HG03060 (cell line): ENCODE measurements around the gene ZIC4.

Experiments used
- ATAC-seq: cut with Tn5 transposase; IDR thresholded peaks from one replicate; pipeline ENCODE4 v1.9.1; 2021; ENCODE audit warnings: low read depth, moderate number of reproducible peaks; ENCODE audit not compliant: unreplicated experiment

ZIC4 gene

DNA sequence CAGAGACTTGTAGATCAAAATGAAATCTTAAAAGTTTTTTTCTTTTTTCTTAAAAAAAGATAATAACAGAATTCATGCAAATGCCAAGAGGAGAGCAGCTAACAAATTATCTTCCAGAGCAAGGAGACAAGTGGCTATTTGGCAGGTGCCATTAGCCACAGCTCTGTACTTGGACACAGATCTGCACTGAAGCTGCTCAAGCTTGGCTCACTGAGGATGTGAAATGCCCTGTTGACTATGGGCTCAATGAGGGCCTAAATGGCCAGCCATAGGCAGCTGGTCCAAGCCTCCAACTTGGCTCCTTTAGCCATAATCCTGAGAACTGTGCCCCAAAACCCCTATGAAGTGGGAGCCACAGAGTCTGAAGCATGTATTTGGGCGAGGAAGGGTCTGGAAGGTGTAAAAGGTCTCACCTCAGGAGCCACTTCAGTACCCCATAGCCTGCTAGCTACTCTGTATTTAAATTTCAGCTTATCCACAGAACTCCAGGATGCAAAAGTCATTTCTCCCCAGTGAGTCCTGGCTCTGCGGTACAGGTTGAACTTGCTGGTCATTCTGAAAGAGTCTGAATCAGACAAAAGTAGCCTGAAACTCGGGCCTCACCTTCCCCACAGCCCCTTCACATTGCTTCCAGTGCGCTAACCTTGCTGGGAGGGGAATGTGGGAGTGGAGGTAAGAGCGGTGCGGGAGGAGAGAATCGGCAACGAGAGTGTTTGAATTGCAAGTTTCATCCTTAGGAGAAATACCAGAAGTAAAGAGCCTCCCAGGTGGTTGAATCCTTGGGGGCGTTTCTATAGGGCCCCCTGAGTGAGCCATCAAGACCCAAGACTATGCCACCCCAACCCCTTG, 48.0 kb downstream of the ZIC4 start:
- ATAC-seq = no peak

DNA sequence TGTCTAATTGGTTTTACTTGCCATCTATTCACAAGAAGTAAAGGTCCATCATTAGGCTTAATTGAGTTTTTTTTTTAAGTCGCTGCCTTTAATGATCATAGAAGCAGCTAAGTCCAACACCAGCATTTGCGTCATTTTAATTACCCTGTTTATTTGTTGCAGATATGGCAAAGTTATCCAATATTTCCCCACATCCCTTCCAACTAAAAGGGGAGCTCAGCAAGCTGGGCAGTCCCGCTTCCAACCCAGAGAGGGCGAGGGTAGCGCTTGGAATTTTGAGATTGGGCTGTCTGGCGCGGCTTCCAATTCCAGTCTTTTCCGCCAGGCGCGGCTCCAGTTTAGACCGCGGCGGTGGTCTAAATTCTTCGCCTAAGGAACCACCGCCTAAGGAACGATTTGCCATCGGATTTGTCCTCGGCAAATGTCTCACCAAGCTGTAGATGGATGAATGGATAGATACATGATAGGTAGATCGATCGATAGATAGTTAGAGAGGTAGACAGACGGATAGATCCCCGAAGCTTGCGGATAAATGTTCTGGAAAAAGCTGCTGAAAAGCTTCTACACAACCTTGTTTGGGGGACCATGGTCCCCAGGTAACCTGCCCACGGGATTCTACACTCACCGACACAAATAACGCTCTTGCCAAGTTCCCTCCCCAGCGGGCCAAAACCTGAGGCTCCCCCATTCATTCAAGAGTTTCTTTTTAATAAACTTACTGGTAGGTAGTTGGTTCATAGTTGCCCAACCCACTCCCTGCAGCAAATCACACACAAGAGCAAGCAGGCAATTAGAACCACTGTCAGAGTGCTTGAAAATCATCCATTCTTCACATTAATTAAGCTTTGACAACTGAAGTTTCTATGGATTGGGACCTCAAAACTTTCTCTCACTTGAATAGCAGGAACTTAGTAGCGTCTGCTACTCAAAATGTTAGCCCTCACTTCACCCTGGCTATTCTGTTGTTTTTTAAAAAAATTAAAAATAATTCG, 49.1 kb downstream of the ZIC4 start:
- no peak for ATAC-seq

DNA sequence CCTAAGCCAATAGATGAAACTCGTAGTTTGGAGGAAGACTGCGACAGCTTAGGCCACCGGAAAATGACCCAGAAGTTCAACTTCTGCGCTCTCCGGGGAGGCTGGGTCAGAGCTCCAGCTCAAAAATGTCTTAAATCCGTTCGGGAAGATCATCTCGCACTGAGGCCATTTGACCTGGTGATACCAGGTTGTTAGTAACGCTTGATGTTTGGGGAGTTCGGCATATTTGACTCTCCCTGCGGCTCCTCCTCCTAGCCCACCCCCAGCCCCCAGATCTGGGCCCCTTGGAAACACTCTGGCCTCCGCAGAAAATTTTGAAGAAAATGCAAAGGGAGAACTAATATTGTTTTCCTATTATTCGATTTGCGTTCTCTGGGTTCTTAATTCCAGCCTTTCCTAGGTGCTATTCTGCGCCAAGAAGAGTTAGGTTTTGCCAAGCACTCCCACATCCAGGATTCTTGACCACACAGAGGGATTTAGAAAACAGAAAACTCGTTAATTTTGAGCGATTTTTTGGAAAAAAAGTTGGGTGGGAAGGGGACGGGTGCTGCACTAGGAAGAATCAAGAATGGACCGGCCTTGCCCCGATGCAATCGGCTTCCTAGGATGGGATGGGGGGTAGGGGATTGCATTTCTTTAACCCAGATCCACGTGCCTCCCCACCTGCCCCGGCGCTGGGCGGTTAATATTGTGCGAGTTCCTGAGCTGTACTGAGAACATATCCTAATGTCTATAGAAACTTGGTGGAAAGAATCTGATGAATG, 50.0 kb downstream of the ZIC4 start:
- ATAC-seq = no peak

DNA sequence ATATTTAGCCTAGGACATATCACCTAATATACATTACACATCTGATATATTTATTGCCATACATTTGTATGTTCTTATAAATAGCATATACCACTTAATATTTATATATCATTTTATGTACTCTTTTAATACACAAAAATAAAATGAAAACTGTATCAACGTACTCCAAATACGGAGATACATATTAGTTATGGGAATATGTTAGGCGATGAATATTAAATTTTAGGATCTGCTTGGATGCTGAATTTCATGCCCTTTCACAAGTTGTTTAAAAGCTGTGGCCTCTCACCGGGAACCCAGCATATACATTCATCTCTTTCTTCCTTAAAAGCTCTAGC, 50.6 kb downstream of the ZIC4 start:
- ATAC-seq = no peak

DNA sequence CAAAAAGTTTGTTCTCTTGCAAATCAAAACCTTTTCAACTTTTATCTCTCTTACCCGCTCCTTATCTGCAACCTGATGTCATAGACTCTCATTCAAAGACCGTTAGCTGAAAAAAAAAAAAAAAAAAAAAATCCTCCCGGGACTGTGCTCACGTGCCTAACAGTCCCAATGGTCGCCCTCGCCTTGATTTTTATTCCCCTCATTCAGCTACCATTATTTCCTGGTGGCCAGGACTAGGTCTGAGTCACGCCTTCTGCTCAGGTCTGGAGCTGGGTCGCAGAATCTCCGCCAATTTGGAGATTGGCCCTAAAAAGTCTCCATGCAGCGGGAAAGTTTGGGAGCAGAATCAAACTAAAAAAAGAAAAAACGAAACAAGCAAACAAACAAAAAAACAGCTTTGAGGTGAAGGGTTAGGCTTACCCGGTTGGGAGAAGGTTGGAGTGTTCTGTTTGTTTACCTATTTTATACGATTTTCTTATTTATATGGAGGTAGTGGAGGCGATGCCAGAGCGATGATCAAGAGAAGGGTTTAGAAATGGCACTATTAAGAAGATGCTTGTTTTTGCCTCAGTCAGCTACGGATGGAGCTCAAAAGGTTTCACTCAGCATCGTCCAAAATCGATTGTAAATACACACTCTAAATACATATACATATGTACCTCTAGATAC, 51.1 kb downstream of the ZIC4 start:
- ATAC-seq = no peak

DNA sequence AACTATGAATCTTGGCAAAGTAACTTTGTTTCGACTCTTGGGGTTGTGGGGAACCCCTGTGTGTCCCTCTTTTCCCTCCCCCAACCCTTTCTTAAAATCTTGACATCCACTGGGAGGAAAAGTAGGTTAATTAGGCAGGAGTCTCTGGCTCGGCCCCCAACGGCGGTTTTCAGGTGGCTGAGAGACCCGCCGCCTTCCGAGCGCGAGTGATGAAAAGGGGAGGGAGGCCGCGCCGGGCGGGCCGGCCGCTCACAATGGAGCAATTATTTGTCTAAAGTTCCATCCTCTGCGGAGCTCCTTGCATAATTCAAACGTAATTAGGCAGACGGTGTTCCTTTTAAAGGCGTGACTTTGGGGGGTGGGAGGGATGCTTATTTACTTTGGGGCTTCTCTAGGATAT, 51.7 kb downstream of the ZIC4 start:
- no peak for ATAC-seq

DNA sequence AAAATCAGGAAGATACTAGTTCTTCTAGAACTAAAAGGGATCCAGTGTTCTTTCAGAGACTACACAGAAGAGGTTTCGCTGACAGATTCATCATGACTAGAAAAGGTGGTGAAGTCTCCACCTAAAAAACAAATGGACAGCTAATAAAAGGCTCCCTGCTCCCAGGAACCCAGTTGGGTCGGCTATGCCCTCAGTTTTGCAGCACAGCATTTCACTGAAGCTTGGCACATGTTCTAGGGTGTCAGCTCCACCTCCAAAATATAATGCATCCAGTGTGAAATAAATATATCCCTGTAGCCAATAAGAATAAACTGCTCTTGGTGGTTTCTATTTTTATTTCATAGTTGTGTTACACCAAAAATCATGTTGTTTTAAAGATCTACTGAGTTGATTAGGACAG, 55.0 kb downstream of the ZIC4 start:
- ATAC-seq = no peak

DNA sequence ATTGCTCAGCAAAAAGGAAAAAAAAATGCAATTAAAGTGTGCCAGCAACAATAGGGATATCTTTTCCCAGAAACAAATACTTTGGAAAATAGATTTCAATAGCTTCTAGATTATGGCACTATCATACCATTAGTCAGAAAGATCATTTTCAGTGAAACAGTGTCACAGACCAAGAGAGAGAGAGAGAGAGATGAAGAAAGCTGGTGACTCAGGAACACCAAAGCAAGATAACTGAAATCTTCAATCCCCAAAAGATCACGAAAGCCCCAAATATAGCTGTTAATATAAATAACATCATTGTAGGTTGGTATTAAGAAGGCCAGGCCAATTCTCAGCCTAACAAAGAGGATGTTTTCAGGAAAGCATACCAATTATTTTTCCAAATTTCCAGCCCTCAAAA, 57.4 kb downstream of the ZIC4 start:
- ATAC-seq = no peak

DNA sequence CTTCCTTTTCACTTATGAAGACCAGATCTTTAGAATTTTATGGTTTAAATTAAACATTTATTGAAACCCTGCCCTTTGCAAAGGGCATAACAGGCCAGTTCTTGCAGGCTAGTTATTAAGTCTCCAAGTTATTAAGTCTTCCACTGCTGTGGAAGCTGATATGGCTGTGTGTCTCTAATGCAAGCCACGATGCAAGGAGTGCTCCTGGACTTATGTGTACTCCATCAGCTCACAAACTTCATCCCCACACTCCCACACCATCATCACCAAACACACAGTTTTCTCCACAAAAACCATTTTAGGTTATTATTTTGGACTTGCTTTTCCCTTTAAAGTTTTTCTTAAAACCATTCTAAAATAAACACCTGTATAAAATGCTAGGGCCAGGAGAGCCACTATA, 62.4 kb downstream of the ZIC4 start:
- ATAC-seq = no peak

DNA sequence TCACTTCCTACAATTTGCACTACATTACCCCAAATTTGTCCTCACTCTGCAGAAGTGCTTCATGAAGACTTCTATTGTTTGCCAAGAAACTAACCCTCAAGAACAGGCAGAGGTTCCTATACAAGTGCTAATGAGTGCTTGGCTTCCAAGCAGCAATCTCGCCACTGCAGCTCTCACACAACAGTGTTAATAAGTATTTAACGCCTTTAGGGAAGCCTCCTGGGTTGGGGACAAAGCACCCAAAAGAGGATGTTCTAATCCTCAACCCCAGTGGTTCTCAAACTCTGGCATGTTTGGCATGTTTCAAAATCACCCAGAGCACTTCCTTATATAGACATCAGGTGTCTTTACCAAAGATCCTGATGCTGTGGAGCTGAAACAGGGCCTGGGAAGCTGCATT, 64.6 kb downstream of the ZIC4 start:
- no peak for ATAC-seq

DNA sequence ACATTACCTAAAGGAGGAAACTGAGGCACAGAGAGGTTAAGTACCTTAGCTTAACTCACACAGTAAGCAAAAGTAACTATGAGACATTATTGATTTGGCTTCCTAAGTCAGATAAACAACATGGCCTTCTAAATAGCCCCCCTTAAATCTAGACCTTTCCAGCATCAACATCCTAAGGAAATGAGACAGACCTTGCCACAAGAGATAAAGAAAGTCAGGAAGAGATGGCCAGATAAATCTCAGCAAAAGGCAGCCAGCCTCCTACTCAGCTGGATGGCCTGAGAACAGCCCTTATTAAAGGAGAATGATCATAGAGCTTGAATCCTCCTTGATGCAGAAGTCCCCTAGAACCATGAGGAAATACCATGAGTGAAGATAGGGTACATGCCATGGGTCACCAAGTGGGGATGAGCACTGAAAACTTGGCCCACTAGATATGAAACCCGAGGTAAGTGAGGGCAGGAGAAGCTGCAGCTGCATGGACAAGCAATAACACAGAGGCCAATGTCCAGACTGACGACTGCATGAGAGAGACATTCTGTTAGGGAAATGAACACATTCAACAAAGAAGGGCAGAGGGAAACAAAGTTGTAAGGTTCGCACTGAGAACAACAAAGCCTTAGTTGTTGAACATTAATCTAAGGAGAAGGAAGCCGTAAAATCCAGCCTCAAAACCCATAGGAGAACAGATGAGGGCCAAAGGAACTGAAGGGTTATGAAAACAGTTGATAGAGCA, 69.6 kb downstream of the ZIC4 start:
- ATAC-seq = no peak
